OCI-LY3 (cell line): Measurements from ENCODE around the gene ADGRG2.

Experiments
- EZH2phosphoT487 ChIP-seq: fragments of 200-600 bp; shearing (Covaris generic); IDR thresholded peaks from 2 replicates; pipeline ENCODE4 v1.6.1; 2018; ENCODE audit warnings: antibody characterized with exemption, mixed run types, low read depth
- TF ChIP-seq, protein P1 (sequence below): fragments of 200-600, 300-600 bp; sonication (generic); IDR thresholded peaks from 2 replicates; pipeline ENCODE4 v1.5.1; 2014; ENCODE audit warnings: antibody characterized with exemption, low read length, low read depth

- TF ChIP-seq, protein P1, sequence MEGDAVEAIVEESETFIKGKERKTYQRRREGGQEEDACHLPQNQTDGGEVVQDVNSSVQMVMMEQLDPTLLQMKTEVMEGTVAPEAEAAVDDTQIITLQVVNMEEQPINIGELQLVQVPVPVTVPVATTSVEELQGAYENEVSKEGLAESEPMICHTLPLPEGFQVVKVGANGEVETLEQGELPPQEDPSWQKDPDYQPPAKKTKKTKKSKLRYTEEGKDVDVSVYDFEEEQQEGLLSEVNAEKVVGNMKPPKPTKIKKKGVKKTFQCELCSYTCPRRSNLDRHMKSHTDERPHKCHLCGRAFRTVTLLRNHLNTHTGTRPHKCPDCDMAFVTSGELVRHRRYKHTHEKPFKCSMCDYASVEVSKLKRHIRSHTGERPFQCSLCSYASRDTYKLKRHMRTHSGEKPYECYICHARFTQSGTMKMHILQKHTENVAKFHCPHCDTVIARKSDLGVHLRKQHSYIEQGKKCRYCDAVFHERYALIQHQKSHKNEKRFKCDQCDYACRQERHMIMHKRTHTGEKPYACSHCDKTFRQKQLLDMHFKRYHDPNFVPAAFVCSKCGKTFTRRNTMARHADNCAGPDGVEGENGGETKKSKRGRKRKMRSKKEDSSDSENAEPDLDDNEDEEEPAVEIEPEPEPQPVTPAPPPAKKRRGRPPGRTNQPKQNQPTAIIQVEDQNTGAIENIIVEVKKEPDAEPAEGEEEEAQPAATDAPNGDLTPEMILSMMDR, result no peak
- TF ChIP-seq EZH2phosphoT487, result no peak
Observed at GRCh38 chrX:19107035-19107434, 15.2 kb downstream of the ADGRG2 start.
